HG02642 (cell line): Measurements from ENCODE around the gene NABP1.

Experiments
- ATAC-seq: cut with Tn5 transposase; IDR thresholded peaks from one replicate; pipeline ENCODE4 v1.9.1; 2021; ENCODE audit warnings: mild to moderate bottlenecking; ENCODE audit not compliant: unreplicated experiment, poor library complexity

Gene NABP1

DNA sequence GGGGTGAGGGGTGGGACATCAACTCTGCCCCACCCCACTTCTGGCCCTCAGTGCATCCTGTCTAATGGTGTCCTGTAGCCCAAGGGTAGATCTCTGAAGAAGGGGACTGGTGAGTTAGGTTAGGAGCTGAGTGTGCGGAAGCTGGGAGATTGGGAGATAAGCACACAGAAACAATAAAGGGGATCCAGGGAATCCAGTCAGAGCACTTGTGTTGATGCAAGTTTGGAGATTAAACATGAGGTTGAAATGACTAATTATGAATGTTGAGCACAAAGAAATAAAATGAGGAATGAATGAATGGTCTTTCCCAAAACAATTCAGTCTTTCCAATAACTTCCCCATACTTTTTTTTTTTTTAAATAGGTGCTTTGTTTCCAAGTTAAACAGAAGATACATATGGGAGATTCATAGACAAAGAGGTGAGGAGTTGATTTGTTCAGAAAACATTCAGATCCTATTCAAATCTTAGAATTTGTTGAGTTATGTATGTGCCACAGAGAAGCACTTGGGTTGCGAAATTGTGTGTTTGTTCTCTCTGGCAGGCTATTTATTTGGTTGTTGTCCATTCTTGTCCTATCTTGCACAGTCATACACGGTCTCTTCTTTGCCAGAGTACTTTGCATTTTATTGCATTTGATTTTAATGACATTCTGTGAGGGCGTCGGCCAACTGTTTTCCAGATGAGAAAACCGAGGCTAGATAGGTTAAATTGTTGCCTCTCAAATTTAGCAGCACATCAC lies 31.6 kb upstream of the NABP1 start:
- ATAC-seq: no peak

DNA sequence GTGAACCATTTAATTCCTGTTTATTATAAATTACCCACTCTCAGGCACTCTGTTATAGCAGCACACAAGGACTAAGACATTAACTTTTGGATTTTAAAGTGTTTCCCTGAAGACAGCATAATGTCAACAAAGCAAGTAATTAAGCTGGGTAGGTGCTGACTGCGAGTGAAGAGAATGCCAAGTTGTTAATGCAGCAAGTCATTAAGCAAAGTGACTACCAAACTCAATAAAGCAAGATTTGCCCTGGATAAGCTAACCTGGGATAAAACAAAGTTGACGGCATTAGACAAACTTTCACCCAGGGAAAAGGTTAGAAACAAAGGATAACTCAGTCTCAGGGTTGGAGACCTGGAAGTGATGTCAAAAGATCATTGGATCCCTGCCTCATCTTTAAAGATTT lies 28.4 kb upstream of the NABP1 start:
- no peak for ATAC-seq

GRCh38 chr2:191650896-191651773 lies 26.8 kb upstream of the NABP1 start:
- ATAC-seq: peak; percentile 99

DNA sequence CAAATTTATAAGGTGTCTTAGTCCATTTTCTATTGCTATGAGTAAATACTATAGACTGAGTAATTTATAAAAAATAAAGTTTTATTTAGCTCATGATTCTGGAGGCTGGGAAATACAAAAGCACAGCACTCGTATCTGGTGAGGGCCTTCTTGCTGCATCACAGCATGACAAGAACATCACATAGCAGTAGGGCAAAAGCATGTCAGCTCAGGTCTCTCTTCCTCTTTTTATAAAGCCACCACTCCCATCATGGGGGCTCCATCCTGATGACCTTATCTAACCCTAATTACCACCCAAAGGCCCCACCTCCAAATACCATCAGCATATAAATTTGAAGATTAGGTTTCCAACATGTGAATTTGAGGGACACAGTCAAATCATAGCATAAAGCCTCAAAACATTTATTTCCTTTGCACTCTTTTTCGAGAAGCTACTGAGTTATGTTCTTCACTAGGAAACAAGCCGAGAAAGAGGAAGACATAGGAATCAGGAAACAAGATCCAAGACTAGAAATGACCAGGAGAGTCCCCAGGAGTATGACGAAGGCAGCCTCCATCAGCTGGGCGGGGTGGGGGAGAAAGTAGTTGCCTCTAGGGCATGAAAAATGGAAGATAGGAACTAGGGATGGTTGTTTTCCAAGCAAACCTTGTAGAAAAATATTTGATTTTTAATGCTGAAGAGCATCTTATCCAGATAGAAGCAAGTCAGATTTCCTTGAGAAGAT lies 24.1 kb upstream of the NABP1 start:
- ATAC-seq: no peak

DNA sequence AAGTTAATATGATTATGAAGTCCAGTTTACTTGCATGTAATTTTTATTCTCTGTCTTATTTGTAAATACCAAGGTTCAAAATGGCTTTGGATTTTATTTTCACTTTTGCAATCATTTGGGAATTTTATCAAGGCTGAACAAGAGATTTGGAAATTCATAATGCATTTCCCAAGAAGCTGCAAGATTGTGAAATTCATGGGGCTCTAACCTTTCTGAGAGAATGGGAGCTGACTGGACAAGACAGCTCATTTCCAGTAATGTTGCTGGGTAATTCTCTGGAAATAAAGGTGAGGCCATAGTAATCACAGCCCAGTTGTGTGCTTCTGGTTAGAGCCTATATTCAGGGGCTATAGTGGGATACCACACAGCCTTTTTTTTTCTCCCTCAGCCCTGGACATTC lies 21.5 kb upstream of the NABP1 start:
- no peak for ATAC-seq

GRCh38 chr2:191656792-191657191 lies 21.1 kb upstream of the NABP1 start:
- ATAC-seq: no peak

DNA sequence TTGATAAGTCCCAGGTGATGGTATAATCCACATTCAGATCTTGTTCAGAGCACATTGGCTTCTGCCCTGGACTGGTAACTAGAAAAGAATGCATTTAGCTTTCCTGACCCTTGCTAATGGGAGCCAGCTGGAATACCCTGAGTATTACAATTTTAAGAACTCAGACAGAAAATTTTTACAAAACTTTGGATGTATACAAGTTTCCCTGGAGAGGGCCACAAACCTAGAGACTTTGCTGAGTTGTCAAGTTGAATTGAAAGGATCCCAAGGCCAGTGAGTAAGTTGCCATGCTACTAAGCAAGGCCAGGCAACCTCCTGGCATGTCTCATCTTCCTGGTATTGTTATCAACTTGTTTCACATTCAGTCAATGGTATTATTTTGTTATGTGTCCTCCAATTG lies 20.0 kb upstream of the NABP1 start:
- ATAC-seq: no peak

- ATAC-seq: no peak
These were observed 18.7 kb upstream of the NABP1 start for GRCh38 chr2:191659198-191659597.

- no peak for ATAC-seq
These were observed 17.4 kb upstream of the NABP1 start for GRCh38 chr2:191660575-191660974.

- ATAC-seq: no peak
These were observed 16.6 kb upstream of the NABP1 start for GRCh38 chr2:191661097-191661924.

DNA sequence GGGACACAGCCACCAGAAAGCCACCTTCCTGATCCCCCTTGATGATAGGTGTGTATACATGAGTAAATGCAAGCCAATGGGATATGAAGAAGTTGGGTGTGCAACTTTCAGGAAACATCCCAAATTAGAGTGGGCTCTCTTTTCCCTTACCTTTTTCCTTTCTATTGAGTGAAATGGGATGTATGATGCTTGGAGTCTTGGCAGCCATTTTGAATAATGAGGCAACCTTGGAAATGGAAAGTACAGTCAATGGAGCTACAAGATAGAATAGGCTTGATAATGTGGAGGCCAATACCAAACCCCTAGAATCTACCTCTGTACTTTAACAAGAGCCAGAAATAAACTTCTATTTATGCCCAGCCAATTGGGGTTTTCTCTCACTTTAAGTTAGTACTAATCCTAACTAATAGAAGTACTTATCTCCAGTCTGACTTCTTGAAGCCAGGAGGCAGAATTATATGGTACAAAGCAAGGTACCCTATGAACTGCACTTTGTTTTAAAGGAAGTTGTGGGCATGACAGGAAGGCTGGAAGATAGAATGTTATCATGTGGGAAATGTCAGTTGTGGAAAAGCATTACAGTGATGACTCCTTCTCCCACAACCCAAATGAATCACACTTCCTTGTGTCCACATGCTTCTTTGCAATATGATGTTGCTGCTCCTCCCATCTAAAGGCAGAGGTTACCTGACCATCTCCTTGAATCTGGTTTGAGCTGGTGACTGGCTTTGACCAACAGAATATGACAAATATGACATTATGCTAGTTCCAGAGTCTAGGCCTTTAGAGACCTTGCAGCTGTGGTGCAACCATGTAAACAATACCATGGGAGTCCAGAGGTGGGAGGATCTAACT lies 12.9 kb upstream of the NABP1 start:
- ATAC-seq: no peak

GRCh38 chr2:191666226-191666625 lies 11.7 kb upstream of the NABP1 start:
- no peak for ATAC-seq

DNA sequence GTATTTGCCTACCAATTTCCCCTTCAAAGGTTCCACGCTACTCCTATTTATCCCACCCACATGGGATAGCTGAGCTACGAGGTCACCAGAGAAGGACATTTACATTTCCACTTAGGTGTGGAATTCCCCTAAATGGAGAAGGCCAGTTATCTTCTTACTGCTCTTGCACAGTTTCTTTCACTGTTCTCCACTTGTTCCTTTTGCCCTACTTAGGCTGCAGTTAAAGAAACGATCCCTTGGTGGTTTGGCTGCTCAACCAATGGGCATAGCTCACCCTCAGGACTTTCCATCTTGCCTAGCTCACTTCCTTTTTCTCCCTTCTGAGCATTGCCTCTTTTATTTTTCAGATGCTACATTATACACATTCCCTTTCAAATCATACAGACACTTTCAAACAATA lies 11.2 kb upstream of the NABP1 start:
- ATAC-seq: peak; percentile 86

GRCh38 chr2:191670076-191670475 lies 7.9 kb upstream of the NABP1 start:
- peak; percentile 57 for ATAC-seq

- ATAC-seq: no peak
These were observed 7.1 kb upstream of the NABP1 start for GRCh38 chr2:191670787-191671186.

- peak; percentile 59 for ATAC-seq
These were observed 1.9 kb upstream of the NABP1 start for GRCh38 chr2:191675807-191676721.

GRCh38 chr2:191676790-191677645 lies 918 bp upstream of the NABP1 start:
- peak; percentile 31 for ATAC-seq
